Choroid plexus epithelial cell (primary cell): ENCODE data around the gene NEDD4L.

Experiments used
- DNase-seq: peaks from one replicate; pipeline ENCODE4 v3.0.0-alpha.2; 2010; ENCODE audit warnings: low read depth
- H3K4me3 ChIP-seq: 2 replicates; pipeline ENCODE4 v1.5.1; 2011; ENCODE audit warnings: low read depth, mild to moderate bottlenecking, control low read depth, low read length, moderate library complexity
- CTCF ChIP-seq: conservative IDR thresholded peaks from 2 replicates; pipeline ENCODE4 v1.5.1; 2011; ENCODE audit warnings: low read depth, mild to moderate bottlenecking, control low read depth, inconsistent platforms, low read length, moderate library complexity

Gene NEDD4L

GRCh38 chr18:58025733-58026132, 18.3 kb upstream of the NEDD4L start:
- H3K4me3 ChIP-seq = no peak overlapping the region
- no peak for DNase-seq
- no peak for TF ChIP-seq CTCF

- no peak for DNase-seq
- no peak for TF ChIP-seq CTCF
- no peak overlapping the region for H3K4me3 ChIP-seq
Measured at GRCh38 chr18:58026395-58026794, 17.6 kb upstream of the NEDD4L start.

DNA sequence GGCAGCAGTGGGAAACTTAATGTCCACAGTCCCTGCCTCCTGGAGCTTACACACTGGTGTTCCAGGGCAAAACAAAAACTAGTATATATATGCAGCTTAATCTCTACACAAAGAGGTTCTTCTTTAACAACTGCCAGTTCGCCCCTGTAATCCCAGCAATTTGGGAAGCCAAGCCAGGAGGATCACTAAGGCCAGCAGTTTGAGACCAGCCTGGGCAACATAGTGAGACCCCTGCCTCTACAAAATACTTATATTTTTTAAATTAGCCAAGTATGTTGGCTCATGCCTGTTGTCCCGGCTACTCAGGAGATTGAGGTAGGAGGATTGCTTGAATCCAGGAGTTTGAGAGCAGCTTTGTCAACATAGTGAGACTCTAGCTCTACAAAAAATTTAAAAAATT, 17.2 kb upstream of the NEDD4L start:
- no peak for DNase-seq
- H3K4me3 ChIP-seq = no peak overlapping the region
- no peak for TF ChIP-seq CTCF

DNA sequence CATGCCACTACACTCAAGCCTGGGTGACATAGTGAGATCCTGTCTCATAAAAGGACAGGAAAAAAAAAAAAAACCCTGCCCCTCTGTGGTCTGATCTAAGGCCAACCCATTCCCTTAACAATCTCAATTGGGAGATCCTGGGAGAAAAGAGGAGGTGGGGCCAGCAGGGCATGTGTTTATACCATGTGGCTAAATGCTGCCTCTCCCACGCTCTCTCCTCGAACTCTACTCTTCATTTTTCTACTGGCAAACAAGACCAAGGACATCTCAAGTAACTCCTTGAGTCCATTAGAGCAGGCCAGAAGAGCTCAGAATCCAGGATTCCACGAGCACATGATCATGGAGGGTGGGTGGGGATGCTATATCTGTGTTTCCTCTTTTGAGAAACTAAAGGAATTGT, 16.7 kb upstream of the NEDD4L start:
- no peak for TF ChIP-seq CTCF
- no peak for DNase-seq
- no peak overlapping the region for H3K4me3 ChIP-seq

DNA sequence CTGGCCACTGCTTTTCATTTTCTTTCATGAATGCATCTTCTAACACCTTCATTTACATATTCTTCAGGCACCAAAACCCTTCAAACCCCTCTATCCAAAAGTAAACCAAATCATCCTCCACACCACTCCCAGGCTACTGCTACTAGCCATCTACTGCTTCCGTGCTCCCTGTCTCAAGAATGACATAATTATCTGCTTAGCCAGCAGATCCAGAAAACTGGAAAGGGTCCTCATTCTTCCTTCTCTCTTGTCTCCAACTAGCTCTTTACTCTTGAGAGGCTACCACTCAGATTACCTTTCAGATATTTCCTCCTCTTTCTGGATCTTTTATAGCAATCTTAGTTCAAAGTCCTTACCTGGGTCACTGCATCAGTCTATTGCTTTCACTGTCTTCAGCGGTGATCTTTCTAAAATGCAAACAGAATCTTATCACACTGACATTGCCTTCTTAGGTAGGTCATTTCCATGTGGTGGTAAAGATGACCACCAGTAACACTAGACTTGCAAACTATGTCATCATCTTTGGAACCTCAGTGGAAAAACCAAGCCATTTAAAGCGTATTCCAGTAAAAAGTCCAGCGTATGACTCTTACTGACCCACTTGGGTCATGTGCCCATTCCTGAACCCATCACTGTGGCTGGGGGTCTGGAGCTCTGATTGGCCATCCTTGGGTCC, 15.8 kb upstream of the NEDD4L start:
- DNase-seq = no peak
- TF ChIP-seq CTCF = no peak
- H3K4me3 ChIP-seq = no peak overlapping the region

DNA sequence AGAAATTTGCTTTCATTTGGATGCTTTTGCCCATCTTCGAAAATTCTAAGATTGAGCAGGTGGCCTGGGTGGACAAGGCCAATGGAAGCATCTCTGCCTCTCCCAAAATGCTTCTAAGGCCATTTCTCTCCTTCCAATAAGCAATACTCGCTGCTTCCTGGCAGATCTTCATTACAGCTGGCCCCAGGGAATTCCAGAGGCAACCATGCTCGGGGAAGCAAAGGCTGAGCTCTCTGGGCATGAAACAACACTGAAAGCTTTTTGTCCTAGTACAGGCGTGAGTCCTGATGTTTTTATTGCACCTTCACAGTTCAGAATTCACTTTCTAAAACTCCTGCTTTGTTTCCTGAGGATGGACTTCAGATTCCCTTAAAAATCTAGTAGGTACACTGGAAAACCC, 11.8 kb upstream of the NEDD4L start:
- no peak for DNase-seq
- no peak overlapping the region for H3K4me3 ChIP-seq
- TF ChIP-seq CTCF = no peak

GRCh38 chr18:58033216-58033615, 10.8 kb upstream of the NEDD4L start:
- no peak for TF ChIP-seq CTCF
- H3K4me3 ChIP-seq = no peak overlapping the region
- no peak for DNase-seq
